ENCODE data around the gene PIK3CB. TPM values are rescaled to one million over a fixed set of nuclear protein-coding genes. Genes with fewer than 3 reads are reported as not detected.
A peak's percentile ranks its signal among the peaks of the same experiment; 100 is the strongest.
"Not testable (repeated sequence)": the region's sequence is repeated elsewhere in the genome, so short reads cannot be mapped to it uniquely, and the experiment has no call there.

The PIK3CB gene
- total and polyA plus RNA-seq, 4 donors = 12.8 to 41.9 (median 27.5) TPM

GRCh38 chr3:138608322-138609135 lies 226.2 kb downstream of the PIK3CB start, which contains the start of gene FAIM:
Gene FAIM, plus strand, starts transcription at chr3:138608771. Its CDS starts 10,956 bp downstream, at chr3:138619727.
- DNase-seq = peak; percentile 79 to 82 (median 80)
- H3K4me1 ChIP-seq (ENCODE audit: control insufficient read depth in 5 of 5, insufficient read depth in 5 of 5, low read length in 5 of 5) = peaks cover 0 to 8% (median 0%) of the 10 kb centered on the region in 5 donors
- ATAC-seq (ENCODE audit: insufficient read depth, low FRiP score) = peak; percentile 80
- TF ChIP-seq CTCF (IDR thresholded peaks at IDR 0.05; ENCODE audit: control extremely low read depth, extremely low read depth) = no peak
- no peaks in the 10 kb centered on the region for H3K9me3 ChIP-seq (ENCODE audit: control insufficient read depth in 4 of 4, insufficient read depth in 3 of 4, low read length in 3 of 4)
- peaks cover 0 to 2% (median 0%) of the 10 kb centered on the region in 4 donors for H3K36me3 ChIP-seq (ENCODE audit: control insufficient read depth in 4 of 4, insufficient read depth in 4 of 4, low read length in 4 of 4)
- peak within 1 kb of the TSS; percentile 63 for H3K4me3 ChIP-seq
- H3K9ac ChIP-seq (ENCODE audit: insufficient read depth in 1 of 2, low read length in 2 of 2) = peak within 1 kb of the TSS; percentile 80 to 94
- H3K27ac ChIP-seq (ENCODE audit: low read depth in 1 of 2, low read length in 1 of 2) = peak within 1 kb of the TSS; percentile 94 to 97
- WGBS, 2 donors = 2% methylated on average over 56 to 68 of the region's 68 CpGs
- H3K27me3 ChIP-seq (ENCODE audit: control insufficient read depth in 3 of 3, insufficient read depth in 3 of 3, low read length in 2 of 3) = no peaks in the 10 kb centered on the region

- not testable (repeated sequence) for DNase-seq
These were observed 230.6 kb downstream of the PIK3CB start for GRCh38 chr3:138604106-138604595.

More at GRCh38 chr3:138604106-138604595, 230.6 kb downstream of the PIK3CB start:
- H3K9me3 ChIP-seq (ENCODE audit: control insufficient read depth in 4 of 4, insufficient read depth in 3 of 4, low read length in 3 of 4); ATAC-seq (ENCODE audit: insufficient read depth, low FRiP score); H3K4me3 ChIP-seq; H3K9ac ChIP-seq (ENCODE audit: insufficient read depth in 1 of 2, low read length in 2 of 2); H3K27me3 ChIP-seq (ENCODE audit: control insufficient read depth in 3 of 3, insufficient read depth in 3 of 3, low read length in 2 of 3); H3K36me3 ChIP-seq (ENCODE audit: control insufficient read depth in 4 of 4, insufficient read depth in 4 of 4, low read length in 4 of 4); H3K4me1 ChIP-seq (ENCODE audit: control insufficient read depth in 5 of 5, insufficient read depth in 5 of 5, low read length in 5 of 5); H3K27ac ChIP-seq (ENCODE audit: low read depth in 1 of 2, low read length in 1 of 2): not testable (repeated sequence)
- 95% methylated on average over 5 of the region's 5 CpGs for WGBS, 2 donors

Other genes with a start within 250 kb of the PIK3CB start
- 100 to 1,000 TPM in 1 of 2 donors, 10 to 100 TPM in 1; 40.1 to 137 TPM for gene CEP70, start 240.7 kb downstream of the PIK3CB start, total RNA-seq
- gene CEP70, start 240.7 kb downstream of the PIK3CB start, polyA plus RNA-seq = 10 to 100 TPM; 19.5 to 25.0 TPM
- gene FAIM, start 226.2 kb downstream of the PIK3CB start, total RNA-seq = 10 to 100 TPM; 16.3 to 28.6 TPM
- 10 to 100 TPM; 14.9 to 22.5 TPM for gene FAIM, start 226.2 kb downstream of the PIK3CB start, polyA plus RNA-seq
- gene FOXL2, start 112.2 kb upstream of the PIK3CB start, total RNA-seq = under 1 TPM in 1 of 2 donors, not detected in 1; 0.14 TPM
- not detected for gene FOXL2, start 112.2 kb upstream of the PIK3CB start, polyA plus RNA-seq
- not detected for gene FOXL2NB, start 112.3 kb upstream of the PIK3CB start, total RNA-seq
- not detected for gene FOXL2NB, start 112.3 kb upstream of the PIK3CB start, polyA plus RNA-seq
- not detected for gene PRR23A, start 171.3 kb upstream of the PIK3CB start, total RNA-seq
- not detected for gene PRR23A, start 171.3 kb upstream of the PIK3CB start, polyA plus RNA-seq
- gene PRR23B, start 186.0 kb upstream of the PIK3CB start, total RNA-seq = not detected
- gene PRR23B, start 186.0 kb upstream of the PIK3CB start, polyA plus RNA-seq = not detected
- gene PRR23C, start 210.0 kb upstream of the PIK3CB start, total RNA-seq = not detected
- gene PRR23C, start 210.0 kb upstream of the PIK3CB start, polyA plus RNA-seq = not detected

Measured in lung (tissue), 12 donors.